Hematopoietic multipotent progenitor cell treated with erythropoietin and hydrocortisone succinate and interleukin-3 and kit ligand, for 15 days (in vitro differentiated cells): ENCODE results near the gene APAF1.
"Not testable (repeated sequence)": the region's sequence is repeated elsewhere in the genome, so short reads cannot be mapped to it uniquely, and the experiment has no call there.

Source experiments
- DNase-seq: peaks from one replicate; pipeline ENCODE4 v3.0.0-alpha.2; 2015; ENCODE audit warnings: low spot score

APAF1 gene

GRCh38 chr12:98730412-98730811 is 85.3 kb downstream of the APAF1 start:
- DNase-seq: no peak

- no peak for DNase-seq
These were observed 88.7 kb downstream of the APAF1 start for GRCh38 chr12:98733667-98734350.

GRCh38 chr12:98735821-98736220 is 90.7 kb downstream of the APAF1 start:
- no peak for DNase-seq

- no peak for DNase-seq
These were observed 91.5 kb downstream of the APAF1 start for GRCh38 chr12:98736352-98737321.

GRCh38 chr12:98737322-98737712 is 92.2 kb downstream of the APAF1 start:
- no peak for DNase-seq

- DNase-seq: no peak
These were observed 92.9 kb downstream of the APAF1 start for GRCh38 chr12:98738002-98738401.

- DNase-seq: no peak
These were observed 93.4 kb downstream of the APAF1 start for GRCh38 chr12:98738539-98738938.

GRCh38 chr12:98740751-98741150 is 95.7 kb downstream of the APAF1 start:
- DNase-seq: no peak

- DNase-seq: no peak
These were observed 96.1 kb downstream of the APAF1 start for GRCh38 chr12:98741196-98741555.

- DNase-seq: no peak
These were observed 96.6 kb downstream of the APAF1 start for GRCh38 chr12:98741556-98742265.

- no peak for DNase-seq
These were observed 98.4 kb downstream of the APAF1 start for GRCh38 chr12:98743362-98743953.

GRCh38 chr12:98744680-98745079 is 99.6 kb downstream of the APAF1 start:
- no peak for DNase-seq

- DNase-seq: no peak
These were observed 100.7 kb downstream of the APAF1 start for GRCh38 chr12:98745578-98746391.

- no peak for DNase-seq
These were observed 103.4 kb downstream of the APAF1 start for GRCh38 chr12:98748463-98748862.

- no peak for DNase-seq
These were observed 105.4 kb downstream of the APAF1 start for GRCh38 chr12:98750511-98750910.

GRCh38 chr12:98751580-98752115 is 106.6 kb downstream of the APAF1 start:
- no peak for DNase-seq

- DNase-seq: no peak
These were observed 107.6 kb downstream of the APAF1 start for GRCh38 chr12:98752726-98753125.

- no peak for DNase-seq
These were observed 109.0 kb downstream of the APAF1 start for GRCh38 chr12:98754095-98754494.

GRCh38 chr12:98755855-98756254 is 110.8 kb downstream of the APAF1 start:
- not testable (repeated sequence) for DNase-seq

GRCh38 chr12:98757455-98757854 is 112.4 kb downstream of the APAF1 start:
- DNase-seq: no peak

- DNase-seq: no peak
These were observed 113.2 kb downstream of the APAF1 start for GRCh38 chr12:98758331-98758730.
